Measurements from ENCODE around the gene MST1.
"Not testable (repeated sequence)": the region's sequence is repeated elsewhere in the genome, so short reads cannot be mapped to it uniquely, and the experiment has no call there.

MST1 gene

DNA sequence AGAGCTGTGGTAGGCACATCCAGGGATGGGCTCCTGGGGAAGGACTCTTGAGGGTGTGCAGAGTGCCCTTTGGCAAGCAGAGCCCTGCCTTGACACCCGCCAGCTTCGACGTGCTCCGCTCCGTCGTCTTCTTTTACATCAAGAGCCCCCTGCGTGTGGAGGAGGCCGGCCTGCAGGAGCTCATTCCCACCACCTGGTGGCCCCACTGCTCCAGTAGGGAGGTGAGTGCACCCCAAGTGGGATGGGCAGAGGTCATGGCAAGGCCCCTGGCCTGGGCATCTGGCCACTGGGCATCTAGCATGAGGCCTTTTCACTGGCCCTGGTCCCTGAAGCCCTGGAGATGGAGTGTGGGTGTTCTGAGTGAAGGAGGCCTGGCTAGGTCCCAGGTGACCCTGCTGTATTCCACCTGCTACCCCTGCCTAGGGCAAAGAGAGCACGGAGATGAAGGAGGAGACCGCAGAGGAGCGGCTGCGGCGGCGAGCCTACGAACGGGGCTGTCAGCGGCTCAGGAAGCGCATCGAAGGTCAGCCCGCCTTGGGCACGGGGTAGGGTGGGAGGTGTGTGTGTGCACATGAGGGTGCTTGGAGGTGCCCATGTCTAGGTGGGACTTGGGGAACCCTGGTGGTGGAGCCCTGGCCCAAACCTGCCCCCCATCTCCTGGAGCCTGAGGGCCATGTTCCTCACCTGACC, 12.3 kb upstream of the MST1 start:
- peak; percentile 47 for TF ChIP-seq CTCF (conservative IDR thresholded peaks at IDR 0.05; ENCODE audit: low read length)
- no peak overlapping the region for H3K4me3 ChIP-seq (ENCODE audit: low read length)
- DNase-seq (ENCODE audit: low read depth), result no peak

- no peak for DNase-seq (ENCODE audit: low read depth)
- H3K4me3 ChIP-seq (ENCODE audit: low read length), result no peak overlapping the region
- no peak for TF ChIP-seq CTCF (conservative IDR thresholded peaks at IDR 0.05; ENCODE audit: low read length)
These were observed 11.3 kb upstream of the MST1 start for GRCh38 chr3:49700453-49701128.

DNA sequence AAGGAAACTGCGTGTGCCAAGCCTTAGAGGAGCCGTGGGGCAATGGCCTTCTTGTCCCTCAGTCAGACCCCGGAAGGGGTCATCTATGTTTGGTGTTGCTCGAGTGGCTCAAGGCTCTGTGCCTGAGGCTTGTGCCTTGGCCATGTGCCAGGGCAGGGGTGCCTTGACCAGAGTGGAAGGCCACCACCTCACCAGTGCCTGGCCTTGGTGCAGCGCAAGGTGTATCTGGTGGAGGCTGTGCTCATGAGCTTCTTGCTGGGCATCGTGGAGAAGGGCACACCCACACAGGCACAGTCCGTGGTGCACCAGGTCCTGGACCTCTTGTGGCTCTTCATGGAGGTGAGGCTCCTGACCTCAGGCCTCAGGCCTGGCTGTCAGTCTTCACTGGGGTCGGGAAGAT, 10.7 kb upstream of the MST1 start:
- TF ChIP-seq CTCF (conservative IDR thresholded peaks at IDR 0.05; ENCODE audit: low read length), result no peak
- no peak for DNase-seq (ENCODE audit: low read depth)
- H3K4me3 ChIP-seq (ENCODE audit: low read length), result no peak overlapping the region

GRCh38 chr3:49699281-49699979, 10.2 kb upstream of the MST1 start:
- TF ChIP-seq CTCF (conservative IDR thresholded peaks at IDR 0.05; ENCODE audit: low read length), result no peak
- DNase-seq (ENCODE audit: low read depth), result peak; percentile 64
- H3K4me3 ChIP-seq (ENCODE audit: low read length), result no peak overlapping the region

- DNase-seq (ENCODE audit: low read depth); H3K4me3 ChIP-seq (ENCODE audit: low read length): not testable (repeated sequence)
These were observed 6.2 kb upstream of the MST1 start for GRCh38 chr3:49695350-49696015.

- H3K4me3 ChIP-seq (ENCODE audit: low read length); DNase-seq (ENCODE audit: low read depth): not testable (repeated sequence)
These were observed 5.3 kb upstream of the MST1 start for GRCh38 chr3:49694409-49695070.

DNA sequence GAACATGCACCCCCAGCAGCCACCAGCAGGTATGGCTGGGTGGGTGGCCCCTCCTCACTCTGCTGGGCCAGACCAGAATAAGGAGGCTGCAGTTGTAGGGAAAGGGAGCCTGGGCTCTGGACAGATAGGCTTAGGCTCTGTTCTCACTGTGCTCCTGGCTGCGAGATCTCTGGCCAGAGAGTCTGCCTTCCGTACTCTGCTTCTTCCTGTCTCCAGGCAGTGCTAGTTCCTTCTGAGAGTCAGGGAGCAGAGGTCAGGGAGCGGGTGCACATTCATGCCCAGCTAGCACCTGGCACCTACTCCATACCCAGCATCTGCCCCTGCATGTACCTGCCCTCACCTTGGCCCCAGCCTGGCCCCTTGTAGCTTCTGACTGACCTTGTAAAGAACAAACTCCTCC, 2.2 kb upstream of the MST1 start:
- not testable (repeated sequence) for H3K4me3 ChIP-seq (ENCODE audit: low read length)

GRCh38 chr3:49690856-49691255, 1.6 kb upstream of the MST1 start:
- not testable (repeated sequence) for H3K4me3 ChIP-seq (ENCODE audit: low read length); DNase-seq (ENCODE audit: low read depth)

More for the DNA sequence above, 2.2 kb upstream of the MST1 start:
- not testable (repeated sequence) for DNase-seq (ENCODE audit: low read depth)

DNA sequence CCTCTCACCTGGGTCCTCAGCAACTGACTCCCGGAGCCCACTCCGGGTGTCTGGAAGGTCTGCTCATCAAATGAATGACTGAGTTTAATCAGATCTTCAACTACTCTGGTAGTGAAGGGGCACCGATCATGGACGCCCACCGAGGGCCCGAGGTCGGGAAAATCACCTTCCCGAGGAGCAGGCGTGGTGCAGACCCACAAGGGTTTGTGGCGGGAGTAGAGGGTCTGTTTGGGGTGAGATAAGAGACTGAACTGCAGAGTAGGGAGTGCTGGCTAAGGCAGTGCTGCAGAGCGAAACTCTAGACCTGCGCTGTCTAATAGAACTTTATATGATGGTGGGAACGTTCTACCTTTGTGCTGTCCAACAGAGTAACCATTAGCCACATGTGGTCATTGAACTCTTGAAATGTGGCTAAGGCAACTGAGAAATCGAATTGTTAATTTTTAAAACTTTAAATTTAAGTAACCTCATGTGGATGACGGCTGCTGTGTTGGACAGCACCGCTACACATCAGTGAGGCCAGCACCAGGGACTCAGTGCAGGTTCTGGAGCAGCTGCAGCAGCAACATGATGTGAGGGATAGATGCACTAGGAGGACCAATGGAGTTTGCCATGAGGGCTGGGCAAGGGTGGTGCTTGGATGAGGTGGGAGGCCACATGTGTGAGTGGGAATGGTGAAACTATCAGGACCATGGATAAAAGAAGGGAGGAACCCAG, 792 bp upstream of the MST1 start:
- H3K4me3 ChIP-seq (ENCODE audit: low read length), result peak overlapping the region; percentile 93
- not testable (repeated sequence) for DNase-seq (ENCODE audit: low read depth)

GRCh38 chr3:49688338-49689045, 782 bp downstream of the MST1 start:
- peak overlapping the region; percentile 93 for H3K4me3 ChIP-seq (ENCODE audit: low read length)
- not testable (repeated sequence) for DNase-seq (ENCODE audit: low read depth)

DNA sequence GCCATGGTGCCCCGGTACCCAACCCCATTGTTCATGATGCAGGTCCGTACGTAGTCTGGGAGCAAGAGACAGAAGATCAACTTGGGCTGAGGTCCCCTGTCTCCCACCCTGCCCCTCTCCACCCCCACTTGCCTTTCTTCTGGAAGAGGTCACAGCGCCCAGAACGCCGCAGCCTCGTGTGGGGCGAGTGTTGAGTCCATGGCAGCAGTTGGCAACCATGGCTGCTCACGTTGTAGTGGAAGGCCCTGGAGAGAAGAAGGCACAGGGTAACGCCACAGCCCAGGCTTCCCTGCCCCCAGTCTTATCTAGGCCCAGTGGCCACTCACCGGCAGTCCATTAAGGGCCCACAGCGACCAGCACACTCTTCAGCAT, 1.9 kb downstream of the MST1 start:
- H3K4me3 ChIP-seq (ENCODE audit: low read length); DNase-seq (ENCODE audit: low read depth): not testable (repeated sequence)

DNA sequence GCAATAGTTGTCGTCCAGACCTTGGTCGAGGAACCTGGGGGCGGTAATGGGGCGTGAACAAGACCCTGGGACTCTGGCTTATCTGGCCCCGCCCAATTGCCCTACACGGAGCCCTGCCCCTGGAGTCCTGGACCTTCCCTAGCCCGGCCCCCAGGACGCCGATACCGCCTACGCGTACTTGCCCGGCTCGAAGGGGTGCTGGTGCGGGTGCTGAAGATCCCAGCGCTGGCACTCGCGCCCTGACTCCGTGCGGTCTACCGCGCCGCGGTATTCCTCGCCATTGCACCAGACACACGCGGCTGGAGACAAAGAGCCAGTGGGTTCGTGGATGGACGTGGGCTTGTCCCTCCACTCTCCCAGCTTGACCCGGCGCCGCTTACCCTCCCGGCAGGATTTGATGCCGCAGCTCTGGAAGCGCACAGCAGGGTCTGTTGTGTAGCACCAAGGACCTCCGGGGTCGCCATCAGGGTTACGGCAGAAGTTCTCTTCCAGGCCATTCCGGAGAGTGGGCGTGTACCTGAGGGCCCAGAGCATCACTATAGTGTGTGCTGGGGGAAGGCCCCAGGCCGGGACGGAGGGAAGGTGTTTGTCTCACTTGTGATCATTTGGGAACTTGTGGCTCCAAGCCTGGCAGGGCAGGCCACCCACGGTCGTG, 2.4 kb downstream of the MST1 start:
- peak; percentile 24 for DNase-seq (ENCODE audit: low read depth)
- peak overlapping the region; percentile 17; the same call in 1 of the 2 replicates for H3K4me3 ChIP-seq (ENCODE audit: low read length)

Data from AG10803 (cell line).